Keratinocyte (primary cell): ENCODE data around the gene KATNBL1. TPM values are rescaled to one million over a fixed set of nuclear protein-coding genes. Genes with fewer than 3 reads are reported as not detected.

Experiments
- DNase-seq: peaks from one replicate; pipeline ENCODE4 v3.0.0-alpha.2; 2011; ENCODE audit warnings: low read depth, missing footprints, low spot score
- FAIRE-seq: peaks from 2 replicates; lab custom pipeline; 2011; peaks lifted over from hg19 to GRCh38; lab: Jason Lieb, UNC
- H2AFZ ChIP-seq: 2 replicates; pipeline ENCODE4 v1.6.0; 2012; ENCODE audit warnings: low read length, control low read depth, inconsistent platforms; ENCODE audit not compliant: control insufficient read depth
- H3K27ac ChIP-seq: 2 replicates; pipeline ENCODE4 v1.5.1; 2011; ENCODE audit warnings: low read length; ENCODE audit not compliant: control insufficient read depth, insufficient read depth
- H3K27me3 ChIP-seq: 3 replicates; pipeline ENCODE4 v1.6.0; 2011; ENCODE audit warnings: low read length; ENCODE audit not compliant: control insufficient read depth, insufficient read depth; ENCODE audit errors: extremely low read depth
- H3K36me3 ChIP-seq, 2 experiments: 2 replicates in 1 of 2; 3 replicates in 1 of 2; pipeline ENCODE4 v1.5.1; 2011; ENCODE audit warnings: low read length in 2 of 2, mild to moderate bottlenecking in 1 of 2; ENCODE audit not compliant: control insufficient read depth in 2 of 2, insufficient read depth in 2 of 2; ENCODE audit errors: extremely low read depth in 1 of 2
- H3K4me1 ChIP-seq: 3 replicates; pipeline ENCODE4 v1.5.1; 2011; ENCODE audit warnings: low read length; ENCODE audit not compliant: control insufficient read depth, insufficient read depth; ENCODE audit errors: extremely low read depth
- H3K4me2 ChIP-seq: 3 replicates; pipeline ENCODE4 v1.6.0; 2011; ENCODE audit warnings: low read depth, low read length; ENCODE audit not compliant: control insufficient read depth, insufficient read depth; ENCODE audit errors: extremely low read depth
- H3K4me3 ChIP-seq, 3 experiments: fragments of 200-600 bp in 1 of 3; sonication (generic) in 1 of 3; 2 replicates in 2 of 3; 3 replicates in 1 of 3; pipeline ENCODE4 v1.5.1; 2011 to 2016; ENCODE audit warnings: low read length in 3 of 3, mild to moderate bottlenecking in 3 of 3, control low read depth in 2 of 3, inconsistent platforms in 1 of 3, low read depth in 1 of 3, mixed read lengths in 1 of 3, mixed run types in 1 of 3, moderate library complexity in 1 of 3; ENCODE audit not compliant: control insufficient read depth in 2 of 3, insufficient read depth in 2 of 3; ENCODE audit errors: extremely low read depth in 1 of 3
- H3K79me2 ChIP-seq: 2 replicates; pipeline ENCODE4 v1.6.0; 2012; ENCODE audit warnings: low read length; ENCODE audit not compliant: control insufficient read depth, insufficient read depth
- H3K9ac ChIP-seq: 3 replicates; pipeline ENCODE4 v1.6.0; 2011; ENCODE audit warnings: low read length; ENCODE audit not compliant: control insufficient read depth, insufficient read depth; ENCODE audit errors: extremely low read depth
- H3K9me1 ChIP-seq: 3 replicates; pipeline ENCODE4 v1.6.0; 2011; ENCODE audit warnings: low read length; ENCODE audit not compliant: control insufficient read depth, insufficient read depth; ENCODE audit errors: extremely low read depth
- H3K9me3 ChIP-seq: 2 replicates; pipeline ENCODE4 v1.5.1; 2012; ENCODE audit warnings: low read depth, low read length; ENCODE audit not compliant: control insufficient read depth
- H4K20me1 ChIP-seq: 3 replicates; pipeline ENCODE4 v1.6.0; 2011; ENCODE audit warnings: low read length; ENCODE audit not compliant: control insufficient read depth, insufficient read depth; ENCODE audit errors: extremely low read depth
- EZH2 ChIP-seq: IDR thresholded peaks from one replicate; pipeline ENCODE4 v1.6.1; 2012; ENCODE audit warnings: inconsistent platforms, mild to moderate bottlenecking, low read length, moderate library complexity
- dilution Hi-C: fragments of 300-500 bp; cut with MboI; formaldehyde crosslinking; loops from one replicate; pipeline ENCODE4 v1.7.0; 2020; ENCODE audit warnings: low sequenced_read_pairs; ENCODE audit not compliant: extremely low pct_ligation_motif_present
- polyA plus RNA-seq, 5 experiments: library from polyadenylated mRNA; depleted of rRNA in 3 of 5; stranded (reverse) in 3 of 5; stranded (forward) in 1 of 5; unstranded in 1 of 5; fragments of >200 nt; gene quantifications; 1 replicate in 1 of 5; 2 replicates in 3 of 5; 3 replicates in 1 of 5; pipeline versions ENCODE4 v1.2.1 to v1.2.3, GENCODE V29; 2011 to 2012; ENCODE audit warnings: missing spikeins in 2 of 5, low read depth in 1 of 5, low replicate concordance in 1 of 5
- TF ChIP-seq, protein P1 (sequence below), 3 experiments: IDR thresholded peaks in 1 of 3; conservative IDR thresholded peaks in 1 of 3; optimal IDR thresholded peaks in 1 of 3; 2 replicates in 2 of 3; 3 replicates in 1 of 3; pipeline versions ENCODE3 to v1.5.1; 2011; ENCODE audit warnings: low read length in 3 of 3, mild to moderate bottlenecking in 3 of 3, moderate library complexity in 2 of 3, control low read depth in 1 of 3, inconsistent platforms in 1 of 3; ENCODE audit not compliant: insufficient read depth in 2 of 3; ENCODE audit errors: extremely low read depth in 1 of 3

KATNBL1 gene
- polyA plus RNA-seq, 1 donor (not counting 4 experiments of a cell fraction or from before 2014, with no cell fraction given): 54.0 TPM

DNA sequence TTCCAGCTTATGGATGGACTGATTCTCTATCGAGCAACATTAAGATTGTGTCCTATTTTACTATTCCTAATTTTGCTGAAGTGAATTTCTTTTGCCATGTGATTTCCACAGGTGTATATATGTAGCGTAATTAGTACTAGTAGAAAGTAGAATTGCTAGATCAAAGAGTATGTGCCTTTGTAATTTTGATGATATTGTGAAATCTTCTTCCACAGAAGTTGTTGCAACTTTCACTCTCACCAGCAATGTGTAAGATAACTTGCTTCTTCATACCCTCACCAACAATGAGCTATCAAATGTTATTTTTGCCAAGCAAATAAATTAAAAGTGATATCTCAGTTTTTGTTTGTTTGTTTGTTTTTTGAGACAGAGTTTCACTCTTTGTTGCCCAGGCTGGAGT, 102.6 kb downstream of the KATNBL1 start:
- FAIRE-seq (no peak), DNase-seq (no peak)
- Histone ChIP-seq H2AFZ (no peak overlapping the region), H3K9me3 (no peaks in the 10 kb centered on the region), H3K9me1 (no peaks in the 10 kb centered on the region), H3K4me2 (no peak overlapping the region), H3K27me3 (no peaks in the 10 kb centered on the region), H3K79me2 (no peaks in the 10 kb centered on the region), H3K4me1 (peaks cover 6% of the 10 kb centered on the region), H3K27ac (no peak overlapping the region), H3K9ac (no peak overlapping the region), H3K36me3 (no peaks in the 10 kb centered on the region), H3K4me3 (no peak overlapping the region), H4K20me1 (no peaks in the 10 kb centered on the region)
- dilution Hi-C loops: no loop called here
- no peak for TF ChIP-seq EZH2
- TF ChIP-seq, protein P1, sequence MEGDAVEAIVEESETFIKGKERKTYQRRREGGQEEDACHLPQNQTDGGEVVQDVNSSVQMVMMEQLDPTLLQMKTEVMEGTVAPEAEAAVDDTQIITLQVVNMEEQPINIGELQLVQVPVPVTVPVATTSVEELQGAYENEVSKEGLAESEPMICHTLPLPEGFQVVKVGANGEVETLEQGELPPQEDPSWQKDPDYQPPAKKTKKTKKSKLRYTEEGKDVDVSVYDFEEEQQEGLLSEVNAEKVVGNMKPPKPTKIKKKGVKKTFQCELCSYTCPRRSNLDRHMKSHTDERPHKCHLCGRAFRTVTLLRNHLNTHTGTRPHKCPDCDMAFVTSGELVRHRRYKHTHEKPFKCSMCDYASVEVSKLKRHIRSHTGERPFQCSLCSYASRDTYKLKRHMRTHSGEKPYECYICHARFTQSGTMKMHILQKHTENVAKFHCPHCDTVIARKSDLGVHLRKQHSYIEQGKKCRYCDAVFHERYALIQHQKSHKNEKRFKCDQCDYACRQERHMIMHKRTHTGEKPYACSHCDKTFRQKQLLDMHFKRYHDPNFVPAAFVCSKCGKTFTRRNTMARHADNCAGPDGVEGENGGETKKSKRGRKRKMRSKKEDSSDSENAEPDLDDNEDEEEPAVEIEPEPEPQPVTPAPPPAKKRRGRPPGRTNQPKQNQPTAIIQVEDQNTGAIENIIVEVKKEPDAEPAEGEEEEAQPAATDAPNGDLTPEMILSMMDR (optimal IDR thresholded peaks at IDR 0.05 in 1 of 3, IDR thresholded peaks at IDR 0.05 in 1 of 3, conservative IDR thresholded peaks at IDR 0.05 in 1 of 3; ENCODE audit: extremely low read depth in 1 of 3, insufficient read depth in 2 of 3, low read length in 3 of 3): no peak

DNA sequence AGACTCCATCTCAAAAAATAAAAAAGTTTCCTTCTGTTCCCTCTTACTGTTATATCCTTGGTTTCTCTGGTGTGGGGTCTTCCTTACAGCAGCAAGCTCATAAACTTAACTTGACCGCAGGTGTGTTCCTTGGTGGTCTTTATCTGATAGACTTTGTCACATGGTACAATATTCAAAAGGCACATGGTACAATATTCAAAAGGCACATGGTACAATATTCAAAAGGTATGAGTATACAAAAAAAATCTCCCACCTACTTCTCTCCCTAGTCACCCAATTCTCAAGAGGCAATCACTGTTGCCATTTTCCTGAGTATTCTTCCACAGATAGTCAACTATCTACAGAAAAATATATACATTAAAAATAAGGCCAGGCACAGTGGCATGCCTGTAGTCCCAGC, 103.5 kb downstream of the KATNBL1 start:
- no peak for DNase-seq
- peaks cover 6% of the 10 kb centered on the region for H3K4me1 ChIP-seq
- H3K4me2 ChIP-seq: no peak overlapping the region
- TF ChIP-seq EZH2: no peak
- TF ChIP-seq, protein P1 (optimal IDR thresholded peaks at IDR 0.05 in 1 of 3, IDR thresholded peaks at IDR 0.05 in 1 of 3, conservative IDR thresholded peaks at IDR 0.05 in 1 of 3; ENCODE audit: extremely low read depth in 1 of 3, insufficient read depth in 2 of 3, low read length in 3 of 3): no peak
- H3K9me3 ChIP-seq: no peaks in the 10 kb centered on the region
- H3K27me3 ChIP-seq: no peaks in the 10 kb centered on the region
- H2AFZ ChIP-seq: no peak overlapping the region
- no peak for FAIRE-seq
- H4K20me1 ChIP-seq: no peaks in the 10 kb centered on the region
- H3K79me2 ChIP-seq: peaks cover 2% of the 10 kb centered on the region
- no peak overlapping the region for H3K4me3 ChIP-seq
- H3K9ac ChIP-seq: no peak overlapping the region
- no peaks in the 10 kb centered on the region for H3K36me3 ChIP-seq
- no peak overlapping the region for H3K27ac ChIP-seq
- dilution Hi-C loops: no loop called here
- H3K9me1 ChIP-seq: no peaks in the 10 kb centered on the region
